Fibroblast of lung (primary cell): Measurements from ENCODE around the gene PHEX.

Source experiments
- CTCF ChIP-seq, 2 donors: IDR thresholded peaks in 1 of 2; conservative IDR thresholded peaks in 1 of 2; 1 replicate in 1 of 2; 2 replicates in 1 of 2; pipeline ENCODE4 v1.5.1; 2011 to 2012; ENCODE audit warnings: low read length in 2 of 2, control low read depth in 1 of 2, inconsistent platforms in 1 of 2, low read depth in 1 of 2, mild to moderate bottlenecking in 1 of 2
- EZH2 ChIP-seq: IDR thresholded peaks from 2 replicates; pipeline ENCODE4 v1.5.1; 2012; ENCODE audit warnings: low read length, control low read depth, mild to moderate bottlenecking; ENCODE audit errors: missing control alignments

GRCh38 chrX:22194660-22194945 is 162.5 kb downstream of the PHEX start:
- TF ChIP-seq CTCF (conservative IDR thresholded peaks at IDR 0.05 in 1 of 2, IDR thresholded peaks at IDR 0.05 in 1 of 2; ENCODE audit: low read depth in 1 of 2, low read length in 2 of 2) (no peak), EZH2 (no peak)
